ENCODE data around the gene LMO1. TPM values are rescaled to one million over a fixed set of nuclear protein-coding genes. Genes with fewer than 3 reads are reported as not detected.

The LMO1 gene
- total and polyA plus RNA-seq, 2 of the 8 experiments (the other 6 are each of a cell fraction or from before 2014, with no cell fraction given): 0.17 TPM; not detected in 1

DNA sequence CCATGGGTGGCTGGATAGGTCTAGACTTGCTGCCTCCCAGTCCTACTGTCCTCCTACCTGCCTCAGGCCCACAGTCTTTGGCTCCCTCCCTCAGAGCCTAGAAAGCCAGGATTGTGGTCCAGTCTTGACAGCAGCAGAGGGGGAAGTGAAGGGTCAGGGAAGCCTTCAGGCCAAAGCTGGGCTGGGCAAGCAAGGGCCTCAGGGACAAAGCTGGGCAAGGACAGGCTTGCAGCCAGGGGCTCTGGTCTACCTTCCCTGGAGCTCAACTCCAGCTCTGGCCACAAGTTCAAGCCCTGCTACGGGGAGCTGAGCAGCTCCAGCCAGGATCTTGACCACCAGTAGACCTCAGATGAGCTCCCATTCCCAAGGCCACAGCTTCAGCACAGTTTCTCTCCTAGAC, 14.9 kb downstream of the LMO1 start (continued):
- TF ChIP-seq CREB1 (IDR thresholded peaks at IDR 0.05) (no peak), PHF8 (conservative IDR thresholded peaks at IDR 0.05; ENCODE audit: low read depth, low read length) (no peak), JUND (IDR thresholded peaks at IDR 0.05; ENCODE audit: low read length) (no peak)
